WTC11 (cell line): Measurements from ENCODE around the gene GTSE1.
"Not testable (repeated sequence)": the region's sequence is repeated elsewhere in the genome, so short reads cannot be mapped to it uniquely, and the experiment has no call there.

ENCODE experiments used
- AFF4 ChIP-seq: sonication (generic); formaldehyde crosslinking; IDR thresholded peaks from 2 replicates; pipeline ENCODE4 v1.8.1; 2023; ENCODE audit warnings: mild to moderate bottlenecking, missing genetic modification reagents, borderline replicate concordance
- ARID4B ChIP-seq: sonication (generic); formaldehyde crosslinking; IDR thresholded peaks from 2 replicates; pipeline ENCODE4 v1.8.0; 2023; ENCODE audit warnings: missing genetic modification reagents, mild to moderate bottlenecking, borderline replicate concordance
- CREB1 ChIP-seq: sonication (generic); formaldehyde crosslinking; IDR thresholded peaks from 2 replicates; pipeline ENCODE4 v1.8.0; 2023; ENCODE audit warnings: mild to moderate bottlenecking, missing genetic modification reagents
- CTCF ChIP-seq: fragments of 200-600 bp; IDR thresholded peaks from 2 replicates; pipeline ENCODE4 v1.8.0; 2022; ENCODE audit warnings: antibody characterized with exemption
- FOXJ3 ChIP-seq: sonication (generic); formaldehyde crosslinking; IDR thresholded peaks from 2 replicates; pipeline ENCODE4 v1.9.0; 2021; ENCODE audit warnings: missing genetic modification reagents, mild to moderate bottlenecking, borderline replicate concordance
- FOXP1 ChIP-seq: sonication (generic); formaldehyde crosslinking; IDR thresholded peaks from 2 replicates; pipeline ENCODE4 v1.8.0; 2022; ENCODE audit warnings: missing genetic modification reagents, mild to moderate bottlenecking, moderate library complexity, borderline replicate concordance
- JUN ChIP-seq: sonication (generic); formaldehyde crosslinking; IDR thresholded peaks from 2 replicates; pipeline ENCODE4 v1.8.0; 2023; ENCODE audit warnings: mild to moderate bottlenecking, missing genetic modification reagents
- KAT7 ChIP-seq: sonication (generic); formaldehyde crosslinking; IDR thresholded peaks from 2 replicates; pipeline ENCODE4 v1.8.1; 2023; ENCODE audit warnings: missing genetic modification reagents, mild to moderate bottlenecking, borderline replicate concordance
- ZNF232 ChIP-seq: sonication (generic); formaldehyde crosslinking; IDR thresholded peaks from 2 replicates; pipeline ENCODE4 v1.8.0; 2022; ENCODE audit warnings: mild to moderate bottlenecking, missing genetic modification reagents
- ZNF416 ChIP-seq: fragments of 250-450 bp; sonication (Bioruptor Pico); IDR thresholded peaks from 2 replicates; pipeline ENCODE4 v1.9.0; 2021; ENCODE audit warnings: mild to moderate bottlenecking, inconsistent platforms
- TF ChIP-seq, protein P1 (sequence below): sonication (generic); formaldehyde crosslinking; IDR thresholded peaks from 2 replicates; pipeline ENCODE4 v1.8.0; 2022; ENCODE audit warnings: mild to moderate bottlenecking, missing genetic modification reagents
- TF ChIP-seq, protein P2 (sequence below): sonication (generic); formaldehyde crosslinking; IDR thresholded peaks from 2 replicates; pipeline ENCODE4 v1.8.0; 2023; ENCODE audit warnings: mild to moderate bottlenecking, missing genetic modification reagents
- TF ChIP-seq, protein P3 (sequence below): sonication (generic); formaldehyde crosslinking; IDR thresholded peaks from 2 replicates; pipeline ENCODE4 v1.8.1; 2022; ENCODE audit warnings: mild to moderate bottlenecking, missing genetic modification reagents, moderate library complexity, borderline replicate concordance
- TF ChIP-seq, protein P4 (sequence below): sonication (generic); formaldehyde crosslinking; conservative IDR thresholded peaks from 2 replicates; pipeline ENCODE4 v1.8.1; 2023; ENCODE audit warnings: mild to moderate bottlenecking, low read depth, missing genetic modification reagents, moderate library complexity

GRCh38 chr22:46265627-46266026 is 31.0 kb upstream of the GTSE1 start:
- not testable (repeated sequence) for TF ChIP-seq CTCF; FOXJ3 (CRISPR knock-in tag); KAT7 (CRISPR knock-in tag); ZNF416; CREB1 (CRISPR knock-in tag); ZNF232 (CRISPR knock-in tag); JUN (CRISPR knock-in tag); ARID4B (CRISPR knock-in tag); FOXP1; AFF4 (CRISPR knock-in tag)
- TF ChIP-seq, protein P1, sequence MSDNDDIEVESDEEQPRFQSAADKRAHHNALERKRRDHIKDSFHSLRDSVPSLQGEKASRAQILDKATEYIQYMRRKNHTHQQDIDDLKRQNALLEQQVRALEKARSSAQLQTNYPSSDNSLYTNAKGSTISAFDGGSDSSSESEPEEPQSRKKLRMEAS (CRISPR knock-in tag): not testable (repeated sequence)
- TF ChIP-seq, protein P2, sequence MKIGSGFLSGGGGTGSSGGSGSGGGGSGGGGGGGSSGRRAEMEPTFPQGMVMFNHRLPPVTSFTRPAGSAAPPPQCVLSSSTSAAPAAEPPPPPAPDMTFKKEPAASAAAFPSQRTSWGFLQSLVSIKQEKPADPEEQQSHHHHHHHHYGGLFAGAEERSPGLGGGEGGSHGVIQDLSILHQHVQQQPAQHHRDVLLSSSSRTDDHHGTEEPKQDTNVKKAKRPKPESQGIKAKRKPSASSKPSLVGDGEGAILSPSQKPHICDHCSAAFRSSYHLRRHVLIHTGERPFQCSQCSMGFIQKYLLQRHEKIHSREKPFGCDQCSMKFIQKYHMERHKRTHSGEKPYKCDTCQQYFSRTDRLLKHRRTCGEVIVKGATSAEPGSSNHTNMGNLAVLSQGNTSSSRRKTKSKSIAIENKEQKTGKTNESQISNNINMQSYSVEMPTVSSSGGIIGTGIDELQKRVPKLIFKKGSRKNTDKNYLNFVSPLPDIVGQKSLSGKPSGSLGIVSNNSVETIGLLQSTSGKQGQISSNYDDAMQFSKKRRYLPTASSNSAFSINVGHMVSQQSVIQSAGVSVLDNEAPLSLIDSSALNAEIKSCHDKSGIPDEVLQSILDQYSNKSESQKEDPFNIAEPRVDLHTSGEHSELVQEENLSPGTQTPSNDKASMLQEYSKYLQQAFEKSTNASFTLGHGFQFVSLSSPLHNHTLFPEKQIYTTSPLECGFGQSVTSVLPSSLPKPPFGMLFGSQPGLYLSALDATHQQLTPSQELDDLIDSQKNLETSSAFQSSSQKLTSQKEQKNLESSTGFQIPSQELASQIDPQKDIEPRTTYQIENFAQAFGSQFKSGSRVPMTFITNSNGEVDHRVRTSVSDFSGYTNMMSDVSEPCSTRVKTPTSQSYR (CRISPR knock-in tag): not testable (repeated sequence)
- TF ChIP-seq, protein P3, sequence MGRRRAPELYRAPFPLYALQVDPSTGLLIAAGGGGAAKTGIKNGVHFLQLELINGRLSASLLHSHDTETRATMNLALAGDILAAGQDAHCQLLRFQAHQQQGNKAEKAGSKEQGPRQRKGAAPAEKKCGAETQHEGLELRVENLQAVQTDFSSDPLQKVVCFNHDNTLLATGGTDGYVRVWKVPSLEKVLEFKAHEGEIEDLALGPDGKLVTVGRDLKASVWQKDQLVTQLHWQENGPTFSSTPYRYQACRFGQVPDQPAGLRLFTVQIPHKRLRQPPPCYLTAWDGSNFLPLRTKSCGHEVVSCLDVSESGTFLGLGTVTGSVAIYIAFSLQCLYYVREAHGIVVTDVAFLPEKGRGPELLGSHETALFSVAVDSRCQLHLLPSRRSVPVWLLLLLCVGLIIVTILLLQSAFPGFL (CRISPR knock-in tag): not testable (repeated sequence)
- TF ChIP-seq, protein P4, sequence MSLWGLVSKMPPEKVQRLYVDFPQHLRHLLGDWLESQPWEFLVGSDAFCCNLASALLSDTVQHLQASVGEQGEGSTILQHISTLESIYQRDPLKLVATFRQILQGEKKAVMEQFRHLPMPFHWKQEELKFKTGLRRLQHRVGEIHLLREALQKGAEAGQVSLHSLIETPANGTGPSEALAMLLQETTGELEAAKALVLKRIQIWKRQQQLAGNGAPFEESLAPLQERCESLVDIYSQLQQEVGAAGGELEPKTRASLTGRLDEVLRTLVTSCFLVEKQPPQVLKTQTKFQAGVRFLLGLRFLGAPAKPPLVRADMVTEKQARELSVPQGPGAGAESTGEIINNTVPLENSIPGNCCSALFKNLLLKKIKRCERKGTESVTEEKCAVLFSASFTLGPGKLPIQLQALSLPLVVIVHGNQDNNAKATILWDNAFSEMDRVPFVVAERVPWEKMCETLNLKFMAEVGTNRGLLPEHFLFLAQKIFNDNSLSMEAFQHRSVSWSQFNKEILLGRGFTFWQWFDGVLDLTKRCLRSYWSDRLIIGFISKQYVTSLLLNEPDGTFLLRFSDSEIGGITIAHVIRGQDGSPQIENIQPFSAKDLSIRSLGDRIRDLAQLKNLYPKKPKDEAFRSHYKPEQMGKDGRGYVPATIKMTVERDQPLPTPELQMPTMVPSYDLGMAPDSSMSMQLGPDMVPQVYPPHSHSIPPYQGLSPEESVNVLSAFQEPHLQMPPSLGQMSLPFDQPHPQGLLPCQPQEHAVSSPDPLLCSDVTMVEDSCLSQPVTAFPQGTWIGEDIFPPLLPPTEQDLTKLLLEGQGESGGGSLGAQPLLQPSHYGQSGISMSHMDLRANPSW (CRISPR knock-in tag): not testable (repeated sequence)
